NCI-H146 treated with DMSO at 0.1 percent for 48 hours (cell line): ENCODE measurements around the gene ATP11A.

Source experiments
- DNase-seq: peaks from one replicate; lab custom pipeline; 2025; ENCODE audit not compliant: unreplicated experiment; lab: John Stamatoyannopoulos, UW

ATP11A gene

DNA sequence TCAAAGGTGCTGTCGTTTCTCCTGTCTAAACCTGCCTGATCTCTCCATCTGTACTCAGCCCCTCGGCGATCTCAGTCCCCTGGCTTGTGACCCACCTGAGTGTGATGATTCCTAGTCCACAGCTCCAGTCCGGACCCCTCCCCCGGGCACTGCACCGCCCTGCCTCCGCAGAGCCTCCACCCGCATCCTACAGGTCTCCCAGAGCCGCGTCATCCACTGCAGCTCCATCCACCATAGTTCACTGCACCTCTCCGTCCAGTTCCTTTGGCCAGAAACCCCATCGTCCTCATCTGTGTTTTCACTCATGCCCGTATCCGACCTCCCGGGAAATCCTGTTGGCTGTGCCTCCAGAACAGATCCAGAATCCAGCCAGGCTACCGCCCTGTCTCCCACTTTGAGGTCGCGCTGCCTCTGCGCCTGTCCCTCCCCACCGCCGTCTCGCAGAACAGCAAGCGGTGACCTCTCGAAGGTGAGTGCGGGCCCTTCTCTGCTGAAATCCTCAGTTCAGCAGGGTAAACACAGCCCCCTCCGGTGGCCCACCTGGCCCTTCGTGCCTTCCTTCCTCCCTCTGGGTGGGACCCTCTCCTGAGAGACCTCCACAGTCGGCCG, 227.3 kb downstream of the ATP11A start:
- DNase-seq: no peak

DNA sequence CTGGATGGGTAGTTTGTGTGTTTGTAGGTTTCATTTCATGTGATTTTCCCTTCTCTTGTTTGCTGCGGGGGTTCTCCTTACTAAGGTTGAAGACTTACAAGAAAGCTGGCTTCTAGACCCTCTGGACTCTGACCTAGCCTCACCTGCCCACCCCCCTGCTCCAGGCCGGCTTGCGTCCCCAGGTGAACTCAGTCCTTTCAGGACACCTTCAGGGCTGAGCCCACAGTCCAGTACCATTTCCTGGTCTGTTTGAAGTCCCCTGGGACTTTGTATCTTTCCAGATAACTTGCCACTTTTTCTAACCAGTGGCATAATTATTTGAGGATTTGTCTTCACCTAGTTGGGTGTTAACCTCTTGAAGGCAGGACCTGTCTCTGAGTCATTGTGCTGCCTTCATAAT, 227.9 kb downstream of the ATP11A start:
- DNase-seq: no peak

DNA sequence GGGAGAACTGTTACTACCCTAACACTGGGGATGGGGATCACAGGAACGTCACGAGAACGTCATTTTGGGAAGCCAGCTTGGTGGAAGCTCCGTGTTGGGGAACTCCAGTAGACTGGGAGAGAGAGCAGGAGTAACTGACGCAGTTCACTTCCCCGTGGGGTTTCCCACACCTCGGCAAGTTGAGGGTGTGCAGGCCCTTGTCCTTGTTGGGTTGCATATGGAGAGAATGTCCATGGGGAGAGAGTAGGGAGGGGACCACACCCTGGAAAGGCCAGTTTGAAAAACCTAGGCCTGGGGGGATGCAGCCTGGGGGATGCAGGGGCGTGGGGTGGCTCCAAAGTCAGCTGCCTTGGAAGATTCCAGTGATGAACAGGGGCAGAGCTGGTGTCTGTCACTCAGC, 228.4 kb downstream of the ATP11A start:
- no peak for DNase-seq

DNA sequence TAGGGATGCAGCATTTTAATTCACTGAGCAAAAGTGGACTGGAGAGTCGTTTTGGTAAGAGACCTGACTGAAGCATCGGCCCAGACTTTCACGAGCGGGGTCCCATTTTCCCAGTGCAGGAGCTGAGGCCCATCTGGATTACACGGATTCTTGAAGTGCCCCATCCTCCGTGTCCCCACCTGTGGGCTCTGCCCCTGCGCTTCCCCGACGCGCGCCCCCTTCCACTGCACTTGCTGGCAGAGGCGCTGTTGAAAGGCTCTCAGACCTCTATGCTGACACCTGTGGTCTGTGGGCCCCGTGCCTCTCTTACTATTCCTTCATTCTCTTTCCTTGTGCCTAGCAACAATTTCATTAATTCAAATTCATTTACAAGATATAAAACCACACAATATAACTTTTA, 228.9 kb downstream of the ATP11A start:
- no peak for DNase-seq

DNA sequence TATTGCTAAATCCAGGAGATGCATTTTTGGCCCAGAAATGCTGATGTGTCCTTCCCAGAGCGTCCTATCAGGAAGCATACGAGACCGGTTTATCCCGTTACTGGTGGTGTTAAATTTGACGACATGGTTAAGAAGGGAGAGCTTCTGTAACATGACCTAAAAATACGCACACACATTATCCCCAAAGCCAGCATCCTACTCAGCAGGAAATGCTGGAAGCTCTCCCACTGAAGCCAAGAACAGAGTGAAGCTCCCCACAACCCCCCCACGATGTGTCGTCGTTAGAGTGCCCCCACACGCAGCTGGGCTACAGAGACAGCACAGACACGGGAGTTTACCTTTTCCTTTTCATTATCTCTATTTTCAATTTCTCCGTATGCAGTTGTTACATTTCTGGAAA, 234.1 kb downstream of the ATP11A start:
- no peak for DNase-seq

DNA sequence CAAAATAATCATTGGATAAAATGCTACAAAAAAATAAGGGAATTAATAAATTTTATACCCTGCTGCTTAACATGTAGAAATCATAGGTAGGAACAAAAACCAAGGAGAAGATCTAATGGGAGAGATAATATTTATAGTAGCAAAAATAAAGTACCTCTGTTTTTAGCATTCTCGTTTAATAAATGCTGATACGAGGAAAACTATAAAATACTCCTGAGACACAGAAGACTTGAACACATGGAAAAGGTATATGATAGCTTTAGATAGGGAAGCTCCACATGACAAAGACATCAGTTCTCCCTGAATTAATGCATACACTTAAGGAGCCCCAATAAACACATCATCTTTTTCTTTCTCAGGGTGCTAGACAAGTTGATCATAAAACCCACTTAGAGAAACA, 234.5 kb downstream of the ATP11A start:
- DNase-seq: no peak

DNA sequence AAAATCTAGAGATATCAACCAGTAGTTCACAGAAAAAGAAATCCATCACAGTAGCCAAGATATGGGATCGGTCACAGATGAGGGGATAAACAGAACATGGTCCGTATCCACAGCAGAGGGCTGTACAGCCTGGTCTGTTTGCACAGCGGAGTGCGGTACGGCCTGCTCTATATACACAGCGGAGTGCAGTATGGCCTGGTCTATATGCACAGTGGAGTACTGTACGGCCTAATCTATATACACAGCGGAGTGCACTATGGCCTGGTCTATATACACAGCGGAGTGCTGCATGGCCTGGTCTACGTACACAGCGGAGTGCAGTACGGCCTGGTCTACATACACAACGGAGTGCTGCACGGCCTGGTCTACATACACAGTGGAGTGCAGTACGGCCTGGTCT, 236.2 kb downstream of the ATP11A start:
- no peak for DNase-seq

DNA sequence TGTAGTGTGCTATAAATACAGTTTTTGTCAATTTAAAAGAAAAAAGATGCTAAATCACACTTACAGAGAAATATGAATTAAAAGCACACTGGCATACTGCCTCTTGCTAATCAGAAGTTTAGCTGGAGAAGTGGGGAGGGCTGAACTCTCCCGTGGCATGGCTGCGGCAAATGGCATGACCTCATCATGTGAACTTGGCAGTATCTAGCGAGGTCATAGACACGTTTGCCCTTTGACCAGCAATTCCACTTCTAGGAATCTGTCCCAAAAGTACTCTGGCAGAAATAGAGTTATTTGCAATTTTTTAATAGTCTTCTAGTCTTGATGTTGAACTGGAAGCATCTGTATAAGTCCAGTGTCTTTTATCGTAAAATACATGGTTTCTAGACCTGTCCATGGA, 237.2 kb downstream of the ATP11A start:
- DNase-seq: no peak

DNA sequence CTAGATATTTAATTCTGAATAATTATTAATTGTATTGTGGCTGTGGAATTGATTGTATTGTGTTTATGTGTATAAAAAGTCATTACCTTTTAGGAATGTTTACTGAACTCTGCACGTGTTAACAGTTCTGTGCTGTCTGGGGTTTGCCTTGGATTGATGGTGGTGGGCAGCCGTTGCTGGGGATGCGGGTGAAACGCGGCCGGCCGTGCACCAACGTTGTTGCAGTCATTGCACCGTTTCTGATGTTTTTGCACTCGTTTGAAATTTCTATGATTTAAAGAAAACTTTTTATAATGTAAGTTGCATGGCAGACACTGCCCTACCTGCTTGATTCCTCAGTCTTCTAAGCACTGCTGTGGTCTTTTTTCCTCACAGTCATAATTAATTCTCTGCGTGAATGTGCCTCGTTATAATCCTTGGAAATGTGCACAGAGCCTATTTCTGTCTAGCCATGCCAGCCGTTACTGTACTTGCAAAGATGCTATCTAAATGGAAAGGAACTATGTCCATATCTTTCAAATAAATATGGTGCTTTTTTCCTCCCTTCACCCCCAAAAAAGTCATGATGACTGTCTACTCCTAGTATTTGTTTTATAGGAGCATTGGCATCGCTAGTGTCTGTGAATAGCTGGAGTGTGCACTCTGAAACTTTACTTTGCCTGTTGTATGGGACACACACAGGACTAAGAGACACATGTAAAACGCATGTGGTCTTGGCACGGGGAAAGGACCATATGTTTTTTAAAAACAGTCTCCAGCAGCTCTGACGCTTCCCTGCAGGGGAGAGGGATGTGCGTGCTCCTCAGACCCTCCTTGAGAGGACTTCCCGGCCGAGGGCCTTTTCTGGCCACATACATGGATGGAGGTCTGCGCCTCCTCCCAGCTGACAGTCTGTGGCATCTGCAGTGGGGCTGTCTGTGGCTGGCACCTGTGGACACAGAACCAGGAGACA, 238.5 kb downstream of the ATP11A start:
- no peak for DNase-seq

DNA sequence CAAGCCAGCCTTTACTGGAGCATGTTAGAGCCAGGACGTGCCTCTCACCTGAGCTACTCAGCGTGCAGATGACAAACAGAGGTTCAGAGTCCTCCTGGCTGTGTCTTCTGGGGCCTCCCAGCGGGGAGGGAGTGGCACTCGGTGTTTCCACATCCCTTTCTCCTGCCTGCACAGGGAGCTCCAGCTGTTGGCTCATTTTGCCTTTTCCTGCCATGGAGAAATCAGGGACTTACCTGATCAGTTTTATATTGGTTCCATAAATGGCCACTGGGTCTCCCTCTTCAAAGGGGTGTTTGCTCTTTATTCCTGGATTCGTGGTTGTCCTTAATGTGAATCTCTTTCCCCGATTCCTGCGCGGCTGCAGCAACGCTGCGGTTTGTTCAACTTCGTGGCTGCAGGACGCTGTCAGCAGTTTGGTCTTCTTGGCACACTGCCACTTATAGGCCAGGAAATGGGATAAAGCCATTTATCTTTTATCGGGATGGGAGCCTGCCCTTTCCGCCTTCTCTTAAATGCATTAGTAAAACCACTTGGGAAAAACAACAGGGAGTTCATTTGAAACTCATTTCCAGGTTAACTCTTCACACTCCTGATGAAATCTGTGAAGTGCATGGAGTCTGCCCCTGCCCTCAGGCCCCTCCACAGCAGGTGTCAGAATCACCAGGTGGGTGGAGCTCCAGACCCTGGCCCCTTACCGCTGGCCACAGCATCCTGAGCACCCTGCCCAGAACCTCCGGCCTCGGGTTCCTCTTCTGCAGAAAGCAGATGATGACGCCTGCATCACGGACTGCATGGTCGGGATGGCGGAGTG, 239.3 kb downstream of the ATP11A start:
- peak; percentile 80 for DNase-seq

DNA sequence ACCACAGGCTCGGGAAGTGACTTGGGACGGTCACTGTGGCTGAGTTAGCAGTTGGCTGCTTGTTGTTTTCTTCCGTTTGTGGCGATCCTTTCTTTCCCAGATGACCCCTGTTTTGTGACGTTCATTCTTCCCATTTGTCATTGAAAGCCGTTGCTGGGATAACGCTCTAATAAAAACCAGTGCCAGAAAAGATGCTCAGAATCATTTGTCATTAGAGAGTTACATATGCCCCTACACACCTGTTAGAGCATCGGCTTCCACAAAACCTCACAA, 239.9 kb downstream of the ATP11A start:
- no peak for DNase-seq

DNA sequence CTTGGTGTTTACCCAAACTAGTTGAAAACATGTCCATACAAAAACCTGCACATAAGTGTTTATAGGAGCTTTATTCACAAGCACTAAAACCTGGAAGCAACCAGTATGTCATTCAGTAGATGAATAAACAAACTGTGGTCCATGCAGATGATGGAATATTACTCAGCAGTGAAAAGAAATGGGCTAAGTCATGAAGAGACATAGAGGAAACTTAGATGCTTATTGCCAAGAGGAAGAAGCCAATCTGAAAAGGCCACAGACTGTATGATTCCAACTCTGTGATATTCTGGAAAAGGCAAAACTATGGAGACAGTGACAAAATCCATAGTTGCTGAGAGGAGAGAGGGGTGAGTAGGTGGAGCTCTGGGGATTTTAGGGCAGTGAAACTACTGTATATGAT, 240.4 kb downstream of the ATP11A start:
- DNase-seq: no peak

DNA sequence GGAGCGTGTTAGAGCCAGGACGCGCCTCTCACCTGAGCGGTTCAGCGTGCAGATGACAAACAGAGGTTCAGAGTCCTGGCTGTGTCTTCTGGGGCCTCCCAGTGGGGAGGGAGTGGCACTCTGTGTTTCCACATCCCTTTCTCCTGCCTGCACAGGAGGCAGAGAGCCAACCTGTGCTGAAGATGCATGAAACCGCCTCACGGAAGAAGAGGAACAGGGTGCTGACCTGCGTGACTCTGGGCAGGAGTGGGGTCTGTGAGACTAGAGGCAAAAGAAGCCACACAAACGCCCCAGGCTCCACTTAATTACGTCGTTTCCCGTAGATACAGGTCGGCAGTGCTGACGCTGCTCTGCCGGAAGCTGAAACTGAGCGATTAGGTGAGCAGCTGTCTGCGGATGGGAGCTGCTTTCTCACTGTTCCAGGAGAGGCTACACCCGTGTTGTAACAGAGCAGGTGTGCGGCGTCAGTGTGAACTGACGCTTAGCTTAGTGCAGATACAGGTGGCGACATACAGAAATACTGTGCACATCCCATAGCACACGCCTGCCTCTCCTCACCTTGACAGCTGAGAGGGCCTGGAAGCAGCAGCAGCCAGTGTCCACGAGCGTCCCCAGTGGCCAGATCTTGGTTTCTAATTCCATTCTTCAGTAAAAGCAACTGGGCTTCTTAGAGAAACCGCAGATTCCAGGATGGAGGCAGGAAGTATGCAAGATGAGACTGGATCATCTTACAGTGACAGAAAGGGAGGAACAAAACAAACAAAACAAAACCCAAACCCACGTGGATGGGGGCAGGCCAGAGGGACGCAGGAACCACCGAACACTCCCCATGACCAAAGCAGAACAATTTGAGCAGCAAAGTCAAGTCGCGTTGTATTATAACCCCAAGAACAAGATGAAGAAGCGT, 241.4 kb downstream of the ATP11A start:
- DNase-seq: peak; percentile 92

DNA sequence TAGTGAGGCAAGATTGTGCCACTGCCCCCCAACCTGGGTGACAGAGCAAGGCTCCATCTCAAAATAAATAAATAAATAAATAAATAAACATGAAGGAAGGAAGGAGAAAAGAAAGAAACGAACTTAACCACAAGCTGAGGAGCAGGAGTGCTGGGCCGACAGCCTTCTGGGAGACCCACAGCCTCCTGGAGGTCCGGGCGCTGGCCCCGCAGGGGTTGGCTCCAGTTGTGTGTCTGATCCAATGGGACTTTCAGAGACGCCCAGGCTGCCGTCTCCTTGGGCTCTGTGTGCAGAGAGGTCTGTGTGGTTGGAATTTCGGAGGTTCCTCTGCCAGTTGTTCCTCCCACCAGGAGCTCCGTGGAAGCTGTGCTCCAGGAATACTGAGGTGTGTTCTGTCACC, 243.1 kb downstream of the ATP11A start:
- no peak for DNase-seq

DNA sequence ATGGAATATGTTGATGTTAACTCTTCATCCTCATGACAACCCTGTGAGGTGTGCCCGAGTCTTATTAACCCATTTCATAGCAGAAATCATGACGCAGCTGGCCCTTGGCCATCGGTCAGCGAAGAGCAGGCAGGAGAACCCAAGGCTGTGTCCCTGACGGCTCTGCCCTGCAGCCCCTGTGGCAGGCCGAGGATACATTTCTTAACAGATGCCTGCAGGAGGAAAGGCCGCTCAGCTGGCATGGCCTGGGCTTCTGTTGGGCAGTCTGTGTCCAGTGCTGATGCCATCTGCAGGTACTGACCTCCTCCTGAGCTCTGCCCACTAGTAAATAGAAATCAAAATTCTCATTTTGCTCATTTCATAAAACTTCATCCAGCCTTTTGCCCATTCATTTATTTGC, 243.8 kb downstream of the ATP11A start:
- DNase-seq: no peak

DNA sequence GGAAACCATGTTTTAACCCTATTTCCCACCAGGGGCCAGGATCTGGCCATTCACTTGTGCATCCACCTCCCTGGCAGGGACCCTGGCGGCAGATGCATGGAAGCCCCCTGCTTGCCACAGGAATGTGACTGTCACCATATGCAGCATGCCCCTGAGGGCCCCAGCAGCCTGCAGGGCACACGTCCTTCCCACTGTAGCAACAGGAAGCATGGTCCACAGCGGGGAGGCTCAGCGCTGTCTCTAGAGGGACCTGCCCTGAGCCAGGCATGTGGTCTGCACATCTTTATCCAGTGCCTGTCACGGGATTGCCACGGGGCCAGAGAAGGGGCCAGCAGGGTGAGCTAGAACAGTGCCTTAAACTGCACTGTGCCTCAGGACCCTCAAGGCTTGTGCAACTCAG, 244.2 kb downstream of the ATP11A start:
- DNase-seq: no peak
